KBM-7 (cell line): ENCODE data around the gene IRF9.

ENCODE experiments used
- DNase-seq: peaks from one replicate; pipeline ENCODE4 v3.0.0-alpha.2; 2015
- in situ Hi-C: fragments of 300-500 bp; cut with MboI; formaldehyde crosslinking; loops from 2 replicates; pipeline ENCODE4 v1.14.3; 2020; ENCODE audit warnings: low sequenced_read_pairs, low pct_unique_long_range_greater_than_20kb, mixed read lengths

IRF9 gene

DNA sequence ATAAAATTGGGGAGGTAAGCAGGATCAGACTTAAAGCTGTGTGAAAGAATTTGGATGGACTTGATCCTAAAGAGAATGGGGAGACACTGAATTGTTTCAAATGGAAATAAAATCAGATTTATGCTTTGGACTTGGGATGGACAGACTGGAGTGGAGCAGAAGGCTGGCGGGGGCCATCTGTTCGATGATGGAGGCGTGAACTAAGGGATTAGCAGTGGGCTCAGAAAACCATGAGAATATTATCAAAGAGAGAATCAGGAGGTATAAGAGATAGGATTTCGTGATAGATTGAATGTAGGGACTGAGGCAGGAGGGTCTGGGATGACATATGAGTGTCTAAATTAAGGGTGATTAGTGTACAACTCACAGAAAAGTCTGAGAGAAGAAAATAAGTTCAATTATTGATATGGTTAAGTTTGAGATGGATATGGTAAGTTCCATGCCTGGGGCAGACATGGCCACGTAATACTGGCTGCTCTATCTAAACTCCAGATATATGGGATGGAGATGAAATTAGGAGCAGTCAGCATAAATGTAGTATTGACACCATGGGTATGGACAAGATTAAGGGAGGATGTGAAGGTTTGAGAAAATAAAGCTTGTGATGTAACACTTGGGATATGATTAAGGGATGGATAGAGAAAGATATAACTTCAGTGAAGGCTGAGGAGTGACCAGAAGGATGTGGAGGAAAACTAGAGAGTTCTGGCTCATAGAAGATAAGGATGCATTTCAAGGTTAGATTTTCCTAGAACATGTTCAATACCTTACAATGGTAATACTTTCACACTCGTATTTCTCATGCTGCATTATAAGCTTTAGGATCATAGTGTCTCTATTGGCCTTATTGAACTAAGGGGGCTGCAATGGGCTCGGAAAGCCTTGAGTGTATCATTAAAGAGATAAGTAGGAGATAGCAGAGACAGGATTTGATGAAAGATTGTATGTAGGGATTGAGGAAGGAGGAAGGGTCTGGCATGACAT lies 43.4 kb downstream of the IRF9 start:
- in situ Hi-C loops: no loop called here
- DNase-seq: no peak

DNA sequence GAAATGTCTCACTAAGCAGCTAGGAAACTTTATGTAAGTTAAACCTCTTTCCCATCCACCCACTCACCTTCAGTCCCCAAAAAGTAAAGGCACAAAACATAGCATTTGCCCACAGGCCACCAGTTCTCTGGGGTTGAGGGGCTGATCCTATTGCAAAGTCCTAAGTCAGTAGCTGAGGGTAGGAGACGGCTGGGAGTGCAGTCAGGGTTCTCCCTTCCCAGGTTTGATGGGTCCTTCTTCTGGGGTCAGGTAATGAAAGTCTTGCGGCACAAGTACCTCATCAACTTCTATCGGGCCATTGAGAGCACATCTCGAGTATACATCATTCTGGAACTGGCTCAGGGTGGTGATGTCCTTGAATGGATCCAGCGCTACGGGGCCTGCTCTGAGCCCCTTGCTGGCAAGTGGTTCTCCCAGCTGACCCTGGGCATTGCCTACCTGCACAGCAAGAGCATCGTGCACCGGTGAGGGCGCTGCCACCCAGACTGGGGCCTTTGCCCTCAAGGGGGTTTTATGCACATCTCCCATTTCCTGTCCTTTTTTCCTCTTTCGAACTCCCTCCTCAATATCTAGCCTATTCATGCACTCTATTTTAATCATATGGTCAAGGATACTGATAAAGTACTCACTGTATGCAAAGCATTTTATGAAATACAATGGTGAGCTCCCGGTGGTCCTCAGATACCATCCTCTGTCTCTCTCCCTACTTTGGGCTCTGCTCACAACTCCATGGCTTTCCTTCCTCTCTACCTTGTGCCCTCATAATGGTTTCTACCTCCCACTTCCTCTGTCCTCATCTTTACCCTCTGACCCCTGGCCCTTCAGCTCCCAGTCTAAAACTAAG lies 45.4 kb downstream of the IRF9 start:
- DNase-seq: no peak
- in situ Hi-C loops: no loop called here

DNA sequence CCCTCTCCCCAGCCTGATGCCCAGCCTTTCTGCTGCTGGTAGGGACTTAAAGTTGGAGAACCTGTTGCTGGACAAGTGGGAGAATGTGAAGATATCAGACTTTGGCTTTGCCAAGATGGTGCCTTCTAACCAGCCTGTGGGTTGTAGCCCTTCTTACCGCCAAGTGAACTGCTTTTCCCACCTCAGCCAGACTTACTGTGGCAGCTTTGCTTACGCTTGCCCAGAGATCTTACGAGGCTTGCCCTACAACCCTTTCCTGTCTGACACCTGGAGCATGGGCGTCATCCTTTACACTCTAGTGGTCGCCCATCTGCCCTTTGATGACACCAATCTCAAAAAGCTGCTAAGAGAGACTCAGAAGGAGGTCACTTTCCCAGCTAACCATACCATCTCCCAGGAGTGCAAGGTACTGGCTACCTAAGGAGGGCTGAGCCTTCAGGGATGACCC lies 46.1 kb downstream of the IRF9 start:
- no peak for DNase-seq
- in situ Hi-C loops: no loop called here

DNA sequence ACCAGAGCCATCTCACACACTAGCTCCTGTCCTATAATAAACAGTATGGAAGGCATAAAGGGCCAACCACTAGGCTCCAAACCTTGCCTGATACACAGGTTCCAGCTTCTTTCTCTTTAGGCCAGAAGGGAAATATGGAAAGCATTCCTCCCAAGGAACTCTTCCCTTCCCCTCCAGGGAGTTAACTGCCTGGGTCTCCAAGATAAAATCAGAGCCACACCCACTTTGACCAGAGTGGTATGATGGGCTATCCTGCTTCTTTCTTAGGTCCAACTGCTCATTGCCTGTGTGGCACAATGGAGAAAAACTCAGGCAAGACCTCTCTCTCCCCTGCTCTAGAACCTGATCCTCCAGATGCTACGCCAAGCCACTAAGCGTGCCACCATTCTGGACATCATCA lies 46.6 kb downstream of the IRF9 start:
- DNase-seq: no peak
- in situ Hi-C loops: no loop called here

DNA sequence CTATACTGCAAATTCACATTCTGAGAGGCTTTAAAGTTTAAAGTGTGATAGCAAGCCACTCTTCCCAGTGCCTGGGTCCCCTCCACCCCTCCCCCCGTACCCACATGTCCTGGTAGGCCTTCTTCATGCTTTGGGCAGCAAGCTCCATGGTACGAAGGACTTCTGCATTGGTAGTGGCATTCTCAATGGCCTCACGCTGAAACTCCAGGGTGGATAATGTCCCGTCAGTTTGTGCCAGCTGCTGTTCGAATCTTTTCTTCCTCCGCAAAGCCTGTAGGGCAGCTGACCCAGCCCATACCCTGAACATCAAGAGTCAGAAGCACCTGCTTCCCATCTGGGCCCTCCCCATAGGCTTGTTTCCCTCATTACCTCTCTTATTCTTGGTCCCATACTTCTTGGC lies 50.2 kb downstream of the IRF9 start:
- in situ Hi-C loops: no loop called here
- no peak for DNase-seq

DNA sequence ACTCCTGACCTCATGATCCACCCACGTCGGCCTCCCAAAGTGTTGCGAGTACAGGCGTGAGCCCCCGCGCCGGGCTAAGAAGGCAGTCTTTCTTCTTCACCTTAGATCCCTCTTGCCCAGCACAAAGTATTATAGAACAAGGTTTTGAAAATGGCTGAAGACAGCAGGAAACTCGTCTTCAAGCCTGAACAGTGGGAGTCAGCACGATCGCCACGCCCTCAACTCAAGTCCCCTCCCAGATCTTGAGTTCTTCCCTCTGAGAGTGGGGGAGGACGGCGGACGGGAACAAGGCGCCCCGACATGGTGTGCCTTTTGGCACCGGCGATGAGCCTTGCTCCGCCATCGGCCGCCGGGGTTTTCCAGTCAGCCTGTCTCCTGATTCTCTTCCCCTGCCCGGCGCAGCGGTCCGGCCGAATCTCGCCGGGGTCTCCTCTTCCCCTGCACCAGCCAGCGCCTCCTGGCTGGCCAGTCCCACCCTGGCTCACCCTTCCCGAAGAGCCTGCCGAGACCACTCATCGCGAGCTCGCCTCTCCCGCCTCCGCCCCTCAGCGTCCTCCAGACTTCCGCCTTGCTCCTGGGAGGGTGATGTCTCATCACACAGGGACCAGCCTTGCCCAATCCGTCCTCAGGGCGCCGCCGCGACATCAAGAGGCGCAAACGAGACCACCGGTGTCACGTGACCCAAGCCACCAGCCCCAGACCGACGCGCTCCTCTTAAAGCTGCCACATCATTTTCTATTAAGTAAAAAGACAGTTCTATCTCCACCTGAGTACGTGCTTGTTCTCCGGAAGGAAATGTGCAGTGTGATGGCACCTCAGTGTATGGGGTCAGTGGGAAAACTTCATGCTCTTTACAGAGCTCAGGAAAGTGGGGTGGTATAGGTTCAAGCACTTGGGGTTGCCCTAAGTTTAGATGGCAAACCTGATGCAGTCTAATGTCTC lies 52.1 kb downstream of the IRF9 start, which contains the start of gene CHMP4A:
Gene CHMP4A (minus strand): TSS at position 565 of the 942 bp plus-strand sequence. CDS start 49 bp downstream, at position 516.
- in situ Hi-C loops: no loop called here
- peak; percentile 98 for DNase-seq

DNA sequence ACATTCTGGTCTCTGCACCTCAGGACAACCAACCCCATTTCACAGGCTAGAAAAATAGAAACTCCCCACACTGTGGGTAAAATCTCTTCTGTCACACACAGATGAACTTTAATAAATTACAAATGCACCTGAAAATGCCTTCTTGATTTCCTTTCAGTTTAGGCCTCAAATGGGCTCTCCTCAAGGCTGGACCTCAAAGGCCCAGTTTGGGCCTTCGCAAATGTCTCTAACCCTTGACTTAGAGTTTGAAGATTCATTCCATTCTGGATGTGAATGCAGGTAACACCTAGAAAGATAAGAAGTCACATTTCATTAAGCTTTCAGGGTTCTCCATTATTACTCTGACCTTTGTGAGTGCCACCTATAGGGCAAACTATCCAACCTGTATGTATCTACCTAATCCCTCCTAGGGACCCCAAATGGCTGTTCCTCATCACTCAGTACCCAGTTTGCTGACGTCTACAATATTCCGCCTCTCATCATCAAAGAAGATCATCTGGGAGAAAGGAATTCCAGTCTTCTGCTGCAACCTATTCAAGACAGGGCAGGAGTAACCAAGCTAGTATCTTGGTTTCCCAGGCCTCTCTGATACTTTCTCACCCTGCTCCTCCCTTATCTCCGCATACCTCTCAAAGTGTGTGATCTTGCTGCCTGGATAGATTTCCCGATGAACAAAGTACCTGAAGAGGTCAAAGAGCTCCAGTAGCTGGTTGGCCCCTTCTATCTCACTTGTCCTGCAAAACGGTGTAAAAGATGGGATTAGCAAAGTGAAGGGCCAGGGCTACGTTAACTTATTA lies 53.0 kb downstream of the IRF9 start:
- in situ Hi-C loops: no loop called here
- no peak for DNase-seq

DNA sequence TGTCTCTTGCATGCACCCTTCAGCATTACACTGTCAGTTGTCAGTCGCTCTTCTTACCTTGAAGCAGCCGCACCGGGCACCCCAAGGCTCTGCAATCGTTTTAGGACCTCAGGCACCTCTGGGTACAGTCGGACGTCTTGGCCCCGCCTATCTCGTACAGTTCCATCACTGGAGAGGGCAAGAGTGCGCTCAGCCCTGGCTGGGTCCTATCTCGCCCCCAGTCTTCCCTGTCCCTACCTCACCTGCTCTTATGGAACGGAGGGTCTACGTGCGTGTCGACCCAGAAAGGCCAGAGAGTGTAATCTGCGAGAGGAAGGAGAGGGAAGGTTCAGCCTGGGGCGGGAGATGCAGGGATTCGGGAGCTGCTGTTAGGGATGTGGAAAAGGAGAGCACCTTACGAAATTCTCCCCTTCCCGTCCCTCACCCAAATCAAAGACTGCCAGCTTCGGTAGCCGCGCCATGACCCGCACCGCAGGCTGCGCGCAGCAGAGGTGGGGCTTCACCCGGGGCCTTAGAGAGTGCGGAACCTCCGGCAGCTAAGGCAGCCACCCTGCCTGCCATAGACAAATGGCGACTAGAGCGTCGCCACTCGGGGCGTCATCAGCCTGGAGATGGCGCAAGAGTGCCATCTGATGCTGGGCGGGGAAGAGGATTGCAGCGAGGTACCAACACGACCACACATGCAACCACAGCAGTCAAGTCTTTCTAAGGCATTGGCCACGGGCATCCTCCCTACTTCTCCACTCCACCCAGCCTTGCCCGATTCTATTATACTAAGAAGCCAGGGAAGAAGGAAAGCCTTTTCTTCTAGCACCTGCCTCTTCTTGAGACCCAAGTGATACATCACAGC lies 54.7 kb downstream of the IRF9 start, which contains the start of gene MDP1:
Gene MDP1 (minus strand): TSS at position 572 of the 850 bp plus-strand sequence. CDS start 111 bp downstream, at position 461.
- DNase-seq: peak; percentile 96
- in situ Hi-C loops: no loop called here
